PC-3 (cell line): ENCODE results near the gene ERCC5.

ENCODE experiments used
- EZH2 ChIP-seq: fragments of 300-600 bp; sonication (generic); IDR thresholded peaks from one replicate; pipeline ENCODE4 v1.6.1; 2017; ENCODE audit warnings: antibody characterized with exemption, mild to moderate bottlenecking, low read length; ENCODE audit not compliant: unreplicated experiment
- EZH2phosphoT487 ChIP-seq: fragments of 300-600 bp; sonication (generic); IDR thresholded peaks from 2 replicates; pipeline ENCODE4 v1.6.1; 2018; ENCODE audit warnings: mild to moderate bottlenecking, antibody characterized with exemption, low read length, borderline replicate concordance
- TF ChIP-seq, protein P1 (sequence below): fragments of 300-600 bp; sonication (generic); conservative IDR thresholded peaks from 2 replicates; pipeline ENCODE4 v1.5.1; 2017; ENCODE audit warnings: antibody characterized with exemption, low read depth, mild to moderate bottlenecking, low read length

DNA sequence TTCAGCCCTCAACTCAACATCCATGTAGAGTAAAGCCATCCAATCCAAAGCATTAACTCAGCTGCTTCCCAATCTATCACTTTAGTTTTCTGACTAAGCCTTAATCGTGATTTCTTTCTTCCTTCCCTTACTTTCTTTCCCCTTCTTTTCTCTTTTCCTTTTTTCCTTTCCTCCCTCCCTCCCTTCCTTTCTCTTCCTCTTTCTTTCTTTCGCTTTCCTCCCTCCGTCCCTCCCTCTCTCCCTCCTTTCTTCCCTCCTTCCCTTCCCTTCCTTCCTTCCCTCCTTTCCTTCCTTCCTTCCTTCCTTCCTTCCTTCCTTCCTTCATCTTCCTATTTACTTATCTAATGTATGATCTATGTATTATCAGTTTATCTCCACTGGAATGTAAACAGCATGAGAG, 71.2 kb downstream of the ERCC5 start:
- TF ChIP-seq, protein P1, sequence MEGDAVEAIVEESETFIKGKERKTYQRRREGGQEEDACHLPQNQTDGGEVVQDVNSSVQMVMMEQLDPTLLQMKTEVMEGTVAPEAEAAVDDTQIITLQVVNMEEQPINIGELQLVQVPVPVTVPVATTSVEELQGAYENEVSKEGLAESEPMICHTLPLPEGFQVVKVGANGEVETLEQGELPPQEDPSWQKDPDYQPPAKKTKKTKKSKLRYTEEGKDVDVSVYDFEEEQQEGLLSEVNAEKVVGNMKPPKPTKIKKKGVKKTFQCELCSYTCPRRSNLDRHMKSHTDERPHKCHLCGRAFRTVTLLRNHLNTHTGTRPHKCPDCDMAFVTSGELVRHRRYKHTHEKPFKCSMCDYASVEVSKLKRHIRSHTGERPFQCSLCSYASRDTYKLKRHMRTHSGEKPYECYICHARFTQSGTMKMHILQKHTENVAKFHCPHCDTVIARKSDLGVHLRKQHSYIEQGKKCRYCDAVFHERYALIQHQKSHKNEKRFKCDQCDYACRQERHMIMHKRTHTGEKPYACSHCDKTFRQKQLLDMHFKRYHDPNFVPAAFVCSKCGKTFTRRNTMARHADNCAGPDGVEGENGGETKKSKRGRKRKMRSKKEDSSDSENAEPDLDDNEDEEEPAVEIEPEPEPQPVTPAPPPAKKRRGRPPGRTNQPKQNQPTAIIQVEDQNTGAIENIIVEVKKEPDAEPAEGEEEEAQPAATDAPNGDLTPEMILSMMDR = no peak
- TF ChIP-seq EZH2 = no peak
- no peak for TF ChIP-seq EZH2phosphoT487
